ENCODE measurements around the gene FXYD7.

Gene FXYD7

DNA sequence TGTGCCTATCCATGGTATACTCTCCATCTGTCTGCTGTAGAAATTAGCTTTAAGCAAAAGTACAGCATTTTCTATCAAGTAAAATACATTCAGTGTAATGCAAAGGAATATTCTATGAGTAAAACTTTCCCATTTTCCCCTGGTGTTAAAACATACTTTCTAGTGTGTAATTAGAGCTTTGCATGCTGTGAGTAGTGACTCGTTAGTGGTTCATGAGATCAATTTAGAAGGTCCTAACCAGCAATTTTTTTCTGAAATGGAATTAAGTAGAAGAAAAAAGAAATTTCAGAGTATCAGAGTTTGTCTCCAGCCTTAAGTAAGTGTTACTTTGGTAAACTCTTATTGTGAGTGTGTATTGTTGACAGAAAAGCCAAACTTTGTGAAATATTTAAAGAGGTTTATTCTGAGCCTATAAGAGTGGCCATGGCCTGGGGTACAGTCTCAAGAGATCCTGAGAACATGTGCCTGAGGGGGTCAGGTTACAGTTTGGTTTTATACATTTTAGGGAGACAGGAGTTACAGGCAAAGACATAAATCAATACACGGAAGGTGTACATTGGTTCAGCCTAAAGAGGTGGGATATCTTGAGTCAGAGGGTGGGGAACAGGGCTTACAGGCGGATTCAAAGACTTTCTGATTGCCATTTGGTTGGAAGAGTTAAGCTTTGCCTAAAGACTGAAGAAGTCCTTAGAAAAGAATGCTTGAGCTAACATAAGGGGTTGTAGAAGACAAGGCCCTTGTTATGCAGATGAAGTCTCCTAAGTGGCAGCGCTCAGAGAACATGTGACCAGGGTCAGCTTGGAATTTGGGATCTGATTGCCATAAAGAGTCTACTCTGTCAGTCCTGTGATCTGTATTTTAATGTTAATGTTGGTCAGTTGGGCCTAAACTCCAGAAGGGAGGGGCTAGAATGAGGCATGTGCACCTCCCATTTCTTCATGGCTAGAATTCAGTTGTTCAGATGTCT is 60.0 kb downstream of the FXYD7 start:
- TF ChIP-seq GABPA (IDR thresholded peaks at IDR 0.05; ENCODE audit: low read depth) (no peak), POLR2AphosphoS5 (IDR thresholded peaks at IDR 0.05; ENCODE audit: low read depth) (no peak), SPI1 (IDR thresholded peaks at IDR 0.05; ENCODE audit: borderline replicate concordance, low read depth) (no peak)
- TF ChIP-seq, protein P1, sequence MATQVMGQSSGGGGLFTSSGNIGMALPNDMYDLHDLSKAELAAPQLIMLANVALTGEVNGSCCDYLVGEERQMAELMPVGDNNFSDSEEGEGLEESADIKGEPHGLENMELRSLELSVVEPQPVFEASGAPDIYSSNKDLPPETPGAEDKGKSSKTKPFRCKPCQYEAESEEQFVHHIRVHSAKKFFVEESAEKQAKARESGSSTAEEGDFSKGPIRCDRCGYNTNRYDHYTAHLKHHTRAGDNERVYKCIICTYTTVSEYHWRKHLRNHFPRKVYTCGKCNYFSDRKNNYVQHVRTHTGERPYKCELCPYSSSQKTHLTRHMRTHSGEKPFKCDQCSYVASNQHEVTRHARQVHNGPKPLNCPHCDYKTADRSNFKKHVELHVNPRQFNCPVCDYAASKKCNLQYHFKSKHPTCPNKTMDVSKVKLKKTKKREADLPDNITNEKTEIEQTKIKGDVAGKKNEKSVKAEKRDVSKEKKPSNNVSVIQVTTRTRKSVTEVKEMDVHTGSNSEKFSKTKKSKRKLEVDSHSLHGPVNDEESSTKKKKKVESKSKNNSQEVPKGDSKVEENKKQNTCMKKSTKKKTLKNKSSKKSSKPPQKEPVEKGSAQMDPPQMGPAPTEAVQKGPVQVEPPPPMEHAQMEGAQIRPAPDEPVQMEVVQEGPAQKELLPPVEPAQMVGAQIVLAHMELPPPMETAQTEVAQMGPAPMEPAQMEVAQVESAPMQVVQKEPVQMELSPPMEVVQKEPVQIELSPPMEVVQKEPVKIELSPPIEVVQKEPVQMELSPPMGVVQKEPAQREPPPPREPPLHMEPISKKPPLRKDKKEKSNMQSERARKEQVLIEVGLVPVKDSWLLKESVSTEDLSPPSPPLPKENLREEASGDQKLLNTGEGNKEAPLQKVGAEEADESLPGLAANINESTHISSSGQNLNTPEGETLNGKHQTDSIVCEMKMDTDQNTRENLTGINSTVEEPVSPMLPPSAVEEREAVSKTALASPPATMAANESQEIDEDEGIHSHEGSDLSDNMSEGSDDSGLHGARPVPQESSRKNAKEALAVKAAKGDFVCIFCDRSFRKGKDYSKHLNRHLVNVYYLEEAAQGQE (IDR thresholded peaks at IDR 0.05; ENCODE audit: insufficient replicate concordance, low read depth) = no peak
- TF ChIP-seq, protein P2, sequence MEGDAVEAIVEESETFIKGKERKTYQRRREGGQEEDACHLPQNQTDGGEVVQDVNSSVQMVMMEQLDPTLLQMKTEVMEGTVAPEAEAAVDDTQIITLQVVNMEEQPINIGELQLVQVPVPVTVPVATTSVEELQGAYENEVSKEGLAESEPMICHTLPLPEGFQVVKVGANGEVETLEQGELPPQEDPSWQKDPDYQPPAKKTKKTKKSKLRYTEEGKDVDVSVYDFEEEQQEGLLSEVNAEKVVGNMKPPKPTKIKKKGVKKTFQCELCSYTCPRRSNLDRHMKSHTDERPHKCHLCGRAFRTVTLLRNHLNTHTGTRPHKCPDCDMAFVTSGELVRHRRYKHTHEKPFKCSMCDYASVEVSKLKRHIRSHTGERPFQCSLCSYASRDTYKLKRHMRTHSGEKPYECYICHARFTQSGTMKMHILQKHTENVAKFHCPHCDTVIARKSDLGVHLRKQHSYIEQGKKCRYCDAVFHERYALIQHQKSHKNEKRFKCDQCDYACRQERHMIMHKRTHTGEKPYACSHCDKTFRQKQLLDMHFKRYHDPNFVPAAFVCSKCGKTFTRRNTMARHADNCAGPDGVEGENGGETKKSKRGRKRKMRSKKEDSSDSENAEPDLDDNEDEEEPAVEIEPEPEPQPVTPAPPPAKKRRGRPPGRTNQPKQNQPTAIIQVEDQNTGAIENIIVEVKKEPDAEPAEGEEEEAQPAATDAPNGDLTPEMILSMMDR (IDR thresholded peaks at IDR 0.05; ENCODE audit: insufficient read depth, low read length) = no peak
- Histone ChIP-seq H3K4me3 (replicated peaks; ENCODE audit: insufficient read depth, low read length) (no peak overlapping the region), H3K27ac (replicated peaks) (no peak overlapping the region), H3K27me3 (ENCODE audit: insufficient read depth, poor library complexity, severe bottlenecking) (peaks cover 3% of the 10 kb centered on the region)
- no peak for DNase-seq (ENCODE audit: low read depth in 1 of 2, low spot score in 1 of 2)
